ENCODE results near the gene TNNT2. TPM values are rescaled to one million over a fixed set of nuclear protein-coding genes. Genes with fewer than 3 reads are reported as not detected.
A peak's percentile ranks its signal among the peaks of the same experiment; 100 is the strongest.

TNNT2 gene
- total RNA-seq, 6 experiments from 2014 or later = 0.18 to 1.1 (median 0.24) TPM; not detected in 3

- Histone ChIP-seq H3K9me3 (no peaks in the 10 kb centered on the region), H3K4me1 (peaks cover 0 to 41% (median 18%) of the 10 kb centered on the region in 4 donors), H3K27me3 (no peaks in the 10 kb centered on the region), H3K36me3 (no peaks in the 10 kb centered on the region), H3K4me3 (peak overlapping the region; percentile 58 to 71 (median 66)), H3K27ac (peak overlapping the region; percentile 80 to 91 (median 84))
- ATAC-seq (peak; percentile 56 to 72 (median 62)), DNase-seq (peak; percentile 84 to 94 (median 87))
- intact Hi-C loops (cut with DNase I) = no loop called here
- peak; percentile 86 for TF ChIP-seq POLR2A (IDR thresholded peaks at IDR 0.05)
- TF ChIP-seq, protein P1, sequence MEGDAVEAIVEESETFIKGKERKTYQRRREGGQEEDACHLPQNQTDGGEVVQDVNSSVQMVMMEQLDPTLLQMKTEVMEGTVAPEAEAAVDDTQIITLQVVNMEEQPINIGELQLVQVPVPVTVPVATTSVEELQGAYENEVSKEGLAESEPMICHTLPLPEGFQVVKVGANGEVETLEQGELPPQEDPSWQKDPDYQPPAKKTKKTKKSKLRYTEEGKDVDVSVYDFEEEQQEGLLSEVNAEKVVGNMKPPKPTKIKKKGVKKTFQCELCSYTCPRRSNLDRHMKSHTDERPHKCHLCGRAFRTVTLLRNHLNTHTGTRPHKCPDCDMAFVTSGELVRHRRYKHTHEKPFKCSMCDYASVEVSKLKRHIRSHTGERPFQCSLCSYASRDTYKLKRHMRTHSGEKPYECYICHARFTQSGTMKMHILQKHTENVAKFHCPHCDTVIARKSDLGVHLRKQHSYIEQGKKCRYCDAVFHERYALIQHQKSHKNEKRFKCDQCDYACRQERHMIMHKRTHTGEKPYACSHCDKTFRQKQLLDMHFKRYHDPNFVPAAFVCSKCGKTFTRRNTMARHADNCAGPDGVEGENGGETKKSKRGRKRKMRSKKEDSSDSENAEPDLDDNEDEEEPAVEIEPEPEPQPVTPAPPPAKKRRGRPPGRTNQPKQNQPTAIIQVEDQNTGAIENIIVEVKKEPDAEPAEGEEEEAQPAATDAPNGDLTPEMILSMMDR (IDR thresholded peaks at IDR 0.05) = no peak
- WGBS (ENCODE audit: insufficient coverage, low coverage, low lambda C conversion rate, missing lambda C conversion rate) = 10% methylated on average over 2 of the region's 62 CpGs
These were observed 22.1 kb upstream of the TNNT2 start for GRCh38 chr1:201399352-201400126.

DNA sequence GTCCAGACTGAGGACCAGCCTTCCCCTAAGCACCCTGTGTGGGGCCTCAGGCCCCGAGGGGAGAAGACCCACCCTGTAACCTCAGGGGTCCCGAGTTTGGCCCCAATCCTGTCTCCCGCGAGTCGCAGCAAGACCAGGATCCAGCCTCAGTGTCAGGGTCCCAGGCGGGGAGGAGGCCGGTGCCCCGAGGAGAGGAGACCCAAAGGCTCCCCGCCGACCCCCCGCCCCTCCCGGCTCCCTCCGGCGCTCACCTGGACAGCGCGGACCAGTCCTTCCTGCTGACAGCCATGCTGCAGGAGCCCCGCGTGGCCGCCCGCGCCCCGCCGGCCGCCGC lies 21.5 kb upstream of the TNNT2 start, which contains the start of gene LAD1:
Gene LAD1, minus strand, starts transcription at position 307 of the 334 bp plus-strand sequence. Its CDS starts 18 bp downstream, at position 289.
- ATAC-seq = no peak
- no peaks in the 10 kb centered on the region for H3K9me3 ChIP-seq
- TF ChIP-seq POLR2A (IDR thresholded peaks at IDR 0.05) = no peak
- TF ChIP-seq, protein P1 (IDR thresholded peaks at IDR 0.05) = no peak
- DNase-seq = no peak
- WGBS (ENCODE audit: insufficient coverage, low coverage, low lambda C conversion rate, missing lambda C conversion rate) = no CpG with 5 or more reads among the region's 25 CpGs
- intact Hi-C loops (cut with DNase I) = no loop called here
- H3K27ac ChIP-seq = peak within 1 kb of the TSS; percentile 80 to 91 (median 84)
- no peaks in the 10 kb centered on the region for H3K36me3 ChIP-seq
- peak within 1 kb of the TSS; percentile 58 to 71 (median 66) for H3K4me3 ChIP-seq
- no peaks in the 10 kb centered on the region for H3K27me3 ChIP-seq
- H3K4me1 ChIP-seq = peaks cover 0 to 37% (median 18%) of the 10 kb centered on the region in 4 donors

GRCh38 chr1:201397675-201398074 lies 20.2 kb upstream of the TNNT2 start:
- TF ChIP-seq, protein P1 (IDR thresholded peaks at IDR 0.05) = no peak
- TF ChIP-seq POLR2A (IDR thresholded peaks at IDR 0.05) = no peak
- H3K9me3 ChIP-seq = no peaks in the 10 kb centered on the region
- peak overlapping the region; percentile 43 to 91 (median 84) for H3K27ac ChIP-seq
- ATAC-seq (peak in 2 of 4 donors; percentile 15 to 18), DNase-seq (peak in 1 of 3 donors; percentile 72)
- H3K36me3 ChIP-seq = no peaks in the 10 kb centered on the region
- 14% methylated on average over 2 of the region's 2 CpGs for WGBS (ENCODE audit: insufficient coverage, low coverage, low lambda C conversion rate, missing lambda C conversion rate)
- intact Hi-C loops (cut with DNase I) = no loop called here
- no peaks in the 10 kb centered on the region for H3K27me3 ChIP-seq
- peak overlapping the region; percentile 58 to 71 (median 66) for H3K4me3 ChIP-seq
- peaks cover 0 to 37% (median 18%) of the 10 kb centered on the region in 4 donors for H3K4me1 ChIP-seq

- Histone ChIP-seq H3K36me3 (no peaks in the 10 kb centered on the region), H3K27ac (peak overlapping the region; percentile 43 to 91 (median 84)), H3K9me3 (no peaks in the 10 kb centered on the region), H3K4me3 (peak overlapping the region in 2 of 3 donors; percentile 14 to 71), H3K4me1 (peaks cover 0 to 37% (median 18%) of the 10 kb centered on the region in 4 donors), H3K27me3 (no peaks in the 10 kb centered on the region)
- TF ChIP-seq, protein P1 (IDR thresholded peaks at IDR 0.05) = peak in 1 of 4 donors; percentile 9
- peak; percentile 47 for TF ChIP-seq POLR2A (IDR thresholded peaks at IDR 0.05)
- ATAC-seq (peak; percentile 78 to 92 (median 86)), DNase-seq (peak; percentile 85 to 97 (median 95))
- intact Hi-C loops (cut with DNase I) = no loop called here
- whole genome bisulfite sequencing (ENCODE audit: insufficient coverage, low coverage, low lambda C conversion rate, missing lambda C conversion rate) = 40% methylated on average over 1 of the region's 10 CpGs
These were observed 19.5 kb upstream of the TNNT2 start for GRCh38 chr1:201396861-201397464.
